HG02884 (cell line): ENCODE data around the gene OOSP1.
"Not testable (repeated sequence)": the region's sequence is repeated elsewhere in the genome, so short reads cannot be mapped to it uniquely, and the experiment has no call there.

Experiments
- ATAC-seq: cut with Tn5 transposase; IDR thresholded peaks from one replicate; pipeline ENCODE4 v1.9.1; 2021; ENCODE audit warnings: mild to moderate bottlenecking, moderate library complexity; ENCODE audit not compliant: unreplicated experiment

OOSP1 gene

DNA sequence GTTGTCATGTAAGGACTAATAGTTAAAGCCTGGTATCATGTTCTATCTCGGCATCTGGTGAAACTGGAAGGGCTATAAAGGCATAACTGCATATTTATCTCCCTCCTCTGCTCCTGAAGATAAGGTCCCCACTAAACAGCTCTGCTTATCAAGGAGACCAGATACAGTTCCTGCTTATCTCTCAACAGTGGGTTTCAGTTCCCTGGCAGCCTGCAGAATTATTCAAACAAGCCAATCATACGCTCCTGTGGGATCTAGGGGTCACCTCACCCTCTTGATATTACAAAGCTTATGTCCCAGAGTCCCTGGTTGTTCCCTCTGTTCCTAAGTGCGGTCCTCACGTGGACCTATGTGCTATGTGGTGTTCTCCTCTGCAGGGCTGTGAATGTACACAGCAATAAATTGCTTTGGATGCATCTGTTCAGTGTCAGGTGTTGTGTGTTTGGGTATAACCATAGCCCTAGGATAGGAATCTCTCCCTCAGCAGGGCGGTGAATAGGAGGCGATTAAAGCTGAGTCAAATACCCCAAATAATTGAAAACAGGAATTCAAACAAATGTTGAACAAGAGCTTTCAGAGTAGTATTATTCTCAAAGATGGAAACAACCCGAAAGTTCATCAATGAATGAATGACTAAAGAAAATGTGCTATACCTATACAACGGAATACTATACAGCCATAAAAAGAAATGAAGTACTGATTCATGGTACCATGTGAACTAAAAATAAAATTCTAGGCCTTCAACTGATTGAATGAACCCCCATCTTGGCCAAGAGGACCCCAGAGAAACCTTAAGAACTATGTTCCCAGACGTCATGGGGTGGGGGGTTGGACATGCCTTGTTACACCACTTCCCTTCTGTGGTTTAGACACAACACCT lies 22.5 kb downstream of the OOSP1 start:
- ATAC-seq, result no peak

DNA sequence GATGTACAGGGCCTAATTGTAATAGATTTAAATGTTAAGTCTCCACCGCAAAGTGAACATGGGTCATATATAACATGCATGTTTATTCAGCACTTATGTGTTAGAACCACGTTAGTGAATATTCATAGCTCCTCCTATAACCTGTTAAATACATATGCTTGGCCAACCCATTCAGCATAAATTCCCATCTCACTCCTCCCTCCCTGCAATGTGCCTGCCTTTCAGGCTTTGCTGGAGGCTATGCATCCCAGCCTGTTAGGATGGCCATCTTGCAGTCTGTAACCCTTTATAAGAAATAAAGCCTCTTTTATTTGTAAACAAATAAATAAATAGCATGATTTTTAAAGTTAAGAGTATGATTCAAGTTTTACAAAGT lies 23.9 kb downstream of the OOSP1 start:
- ATAC-seq, result no peak

DNA sequence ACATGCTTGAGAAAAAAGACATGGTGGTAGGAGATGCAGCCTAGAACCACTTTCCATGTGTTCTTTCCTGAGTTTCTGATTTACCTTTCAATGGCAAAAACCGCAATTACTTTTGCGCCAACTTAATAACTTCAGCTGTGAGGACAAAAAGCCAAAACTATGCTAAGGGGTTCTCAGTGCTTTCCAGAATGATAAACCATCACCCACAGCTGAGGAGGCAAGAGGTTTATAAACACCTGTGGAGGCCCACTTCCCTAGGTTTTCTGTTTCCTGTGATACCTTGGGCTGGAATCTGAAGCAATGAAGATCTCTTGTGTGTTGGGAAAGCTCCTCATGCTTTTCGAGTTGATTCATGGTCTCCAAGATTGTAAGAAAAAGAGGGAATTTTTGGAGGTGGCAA lies 25.5 kb downstream of the OOSP1 start, which contains the start of gene OOSP4A:
Gene OOSP4A, plus strand, starts transcription at position 301 of the 400 bp plus-strand sequence. Its CDS starts 0 bp downstream, at position 301.
- ATAC-seq, result no peak

DNA sequence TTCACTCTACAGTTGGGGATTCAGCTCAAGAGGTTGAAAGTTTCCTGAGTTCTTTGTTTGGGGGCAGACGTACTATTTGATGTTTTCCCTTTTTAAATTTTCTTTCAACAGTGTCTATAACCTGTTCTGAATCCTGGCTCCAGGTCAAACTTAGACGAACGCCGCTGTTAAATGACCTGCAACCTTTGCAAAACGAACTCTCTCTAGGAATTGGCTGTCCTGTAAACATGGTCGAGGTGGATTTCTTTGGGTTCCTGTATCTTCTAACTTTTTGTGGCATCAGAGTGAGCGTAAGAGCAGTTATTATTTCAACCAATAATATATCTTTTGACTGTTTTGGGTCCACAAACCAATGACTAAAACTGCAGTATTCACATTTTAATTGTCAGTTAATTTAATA lies 27.2 kb downstream of the OOSP1 start:
- ATAC-seq, result no peak

DNA sequence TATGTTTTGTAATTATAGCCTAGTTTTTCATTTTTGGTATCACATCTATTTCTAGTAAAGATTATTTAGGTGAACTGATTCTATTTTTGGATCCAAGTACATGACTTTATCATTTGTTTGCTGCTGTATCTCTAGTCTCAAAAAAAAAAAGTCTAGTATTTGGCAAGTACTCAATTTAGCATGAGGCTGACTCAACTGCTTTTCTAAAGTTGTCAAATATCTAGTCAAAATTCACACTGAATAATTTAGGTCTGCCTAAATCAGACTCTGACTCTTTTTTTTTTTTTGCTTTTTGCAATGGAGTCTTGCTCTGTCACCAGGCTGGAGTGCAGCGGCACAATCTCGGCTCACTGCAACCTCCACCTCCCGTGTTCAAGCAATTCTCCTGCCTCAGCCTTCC lies 28.0 kb downstream of the OOSP1 start:
- no peak for ATAC-seq

DNA sequence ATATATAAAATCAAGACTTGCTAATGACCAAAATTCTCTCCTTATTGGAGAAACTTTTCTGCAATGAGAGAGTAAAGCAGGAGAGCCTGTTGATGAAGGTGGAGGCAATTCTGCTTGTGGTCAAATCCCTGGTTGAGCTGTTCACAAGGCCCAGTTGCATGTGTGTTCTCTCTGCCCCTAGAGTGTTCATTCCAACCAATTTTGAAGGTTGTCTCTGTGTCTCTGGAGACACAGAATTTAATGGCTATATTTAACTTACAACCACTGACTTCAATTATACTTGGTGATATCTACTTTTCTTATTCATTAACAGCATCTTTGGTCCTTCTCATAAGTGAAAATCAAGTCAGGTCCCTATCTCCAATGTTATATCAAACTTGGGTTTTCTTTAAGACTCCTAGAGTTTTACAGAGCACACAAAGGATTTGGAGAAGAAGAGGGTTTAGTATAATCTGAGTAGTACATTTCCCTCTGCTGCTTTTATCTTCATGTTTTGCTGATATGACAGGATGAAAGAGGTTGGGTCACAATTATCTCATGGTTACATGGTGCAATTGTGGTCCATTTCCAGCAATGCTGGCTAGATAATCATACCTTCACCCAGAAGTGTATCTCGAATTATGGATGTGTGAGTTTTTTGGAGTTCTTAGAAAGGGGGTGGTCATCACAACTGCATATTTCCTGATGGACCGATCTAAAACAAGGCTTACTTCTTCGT lies 29.6 kb downstream of the OOSP1 start:
- ATAC-seq, result no peak

DNA sequence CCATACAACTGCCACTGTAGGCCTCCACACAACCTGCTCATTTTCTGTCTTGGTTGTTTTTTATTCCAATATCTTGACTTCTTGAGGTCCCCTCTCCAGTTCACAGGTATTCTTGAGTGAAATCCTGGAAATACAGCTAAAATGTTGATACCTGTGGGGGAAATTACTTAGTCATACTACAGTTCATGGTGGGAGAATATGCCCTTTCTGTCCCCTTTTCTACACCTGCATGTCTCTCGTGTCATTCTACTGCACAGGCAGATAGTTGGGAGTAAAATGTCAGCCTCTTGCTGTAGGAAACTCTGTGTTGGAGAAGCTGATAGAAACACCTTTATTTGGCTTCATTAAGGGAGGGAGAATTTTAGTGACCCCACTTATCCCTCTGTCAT lies 30.2 kb downstream of the OOSP1 start:
- no peak for ATAC-seq

DNA sequence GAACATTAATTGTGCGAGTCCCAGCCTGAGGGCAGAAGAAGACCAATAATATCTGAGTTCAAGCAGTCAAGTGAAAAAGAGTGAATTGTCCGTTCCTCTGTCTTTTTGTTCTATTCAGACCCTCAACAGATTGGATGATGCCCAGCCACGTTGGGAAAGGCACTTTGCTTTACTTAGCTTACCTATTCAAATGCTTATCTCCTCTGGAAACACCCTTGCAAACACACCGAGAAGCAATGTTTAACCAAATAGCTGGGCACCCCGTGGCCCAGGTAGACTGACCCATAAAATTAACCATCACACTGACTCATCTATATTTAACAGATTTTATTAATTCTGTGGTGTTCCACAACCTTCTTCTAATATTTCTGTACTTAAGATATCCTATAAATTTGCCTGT lies 34.9 kb downstream of the OOSP1 start:
- no peak for ATAC-seq

DNA sequence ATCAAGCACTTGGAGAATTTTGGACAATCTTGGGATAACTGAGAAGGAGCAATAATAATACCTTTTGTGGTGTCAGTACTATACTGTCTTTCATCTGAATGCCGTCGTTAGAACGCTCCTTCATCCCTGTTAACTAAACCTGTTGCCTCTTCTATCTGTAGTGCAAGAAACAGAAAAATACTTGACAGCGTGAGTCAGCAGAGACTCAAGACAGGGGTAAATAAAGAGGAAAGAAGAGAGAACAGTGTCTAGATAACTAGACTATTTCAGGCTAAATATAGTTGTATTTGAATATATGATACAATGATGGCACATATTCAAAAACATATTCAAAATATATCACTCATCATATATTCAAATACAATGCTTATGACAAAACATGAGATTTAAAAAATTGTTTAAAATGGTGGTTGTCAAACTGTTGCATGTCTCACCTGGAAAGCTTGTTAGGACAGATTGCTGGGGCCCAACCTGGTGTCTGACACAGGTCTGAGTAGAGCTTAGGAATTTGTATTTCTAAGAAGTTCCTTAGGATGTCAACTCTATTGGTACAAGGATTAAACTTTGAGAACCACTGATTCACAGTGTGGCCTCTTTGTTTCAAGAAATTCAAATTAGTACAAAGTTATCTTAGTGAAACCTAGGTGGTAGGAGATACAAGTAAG lies 43.0 kb downstream of the OOSP1 start:
- ATAC-seq, result no peak

DNA sequence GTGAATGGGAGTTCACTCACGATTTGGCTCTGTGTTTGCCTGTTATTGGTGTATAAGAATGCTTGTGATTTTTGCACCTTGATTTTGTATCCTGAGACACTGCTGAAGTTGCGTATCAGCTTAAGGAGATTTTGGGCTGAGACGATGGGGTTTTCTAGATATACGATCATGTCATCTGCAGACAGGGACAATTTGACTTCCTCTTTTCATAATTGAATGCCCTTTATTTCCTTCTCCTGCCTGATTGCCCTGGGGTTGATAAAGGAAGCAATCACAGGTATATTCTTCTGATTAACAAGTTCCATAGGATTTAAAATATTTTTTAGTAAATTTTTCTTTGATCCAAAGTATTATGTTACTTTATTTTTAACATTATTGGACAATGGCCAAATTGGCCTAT lies 43.8 kb downstream of the OOSP1 start:
- ATAC-seq, result not testable (repeated sequence)

DNA sequence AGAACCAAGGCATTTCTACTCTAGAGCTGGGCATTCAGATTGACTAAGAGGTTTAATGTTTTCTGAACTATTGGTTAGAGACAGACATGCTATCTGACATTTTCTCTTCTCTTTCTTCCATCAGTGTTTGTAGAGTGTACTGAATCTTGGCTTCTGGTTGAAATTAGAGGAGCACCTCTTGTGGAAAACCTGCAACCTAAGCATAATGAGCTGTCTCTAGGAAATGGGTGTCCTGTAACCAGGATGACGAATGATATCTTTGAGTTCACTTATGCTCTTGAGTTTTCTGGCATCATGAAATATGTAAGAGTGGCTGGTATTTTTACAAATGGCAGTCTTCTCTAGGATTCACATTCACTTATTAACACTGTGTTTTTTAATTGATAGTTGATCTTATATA lies 45.0 kb downstream of the OOSP1 start:
- no peak for ATAC-seq

DNA sequence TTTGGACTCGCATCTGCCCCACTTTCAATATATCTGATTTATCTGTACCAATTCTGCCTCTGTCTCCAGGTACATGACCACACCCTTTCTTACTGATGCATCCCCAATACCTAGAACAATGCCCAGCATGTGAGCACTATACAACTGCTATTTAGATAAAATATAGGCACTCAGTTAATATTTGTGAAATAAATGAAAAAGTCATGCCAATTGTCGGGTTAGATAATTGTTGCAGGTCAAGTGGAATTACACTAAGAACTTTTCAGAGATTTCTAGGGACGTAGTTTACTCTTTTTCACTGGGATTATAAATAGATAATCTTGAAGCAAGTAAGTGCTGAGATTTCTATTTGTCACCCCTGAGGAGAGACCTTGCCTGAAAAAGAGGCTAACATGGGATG lies 46.1 kb downstream of the OOSP1 start:
- no peak for ATAC-seq

DNA sequence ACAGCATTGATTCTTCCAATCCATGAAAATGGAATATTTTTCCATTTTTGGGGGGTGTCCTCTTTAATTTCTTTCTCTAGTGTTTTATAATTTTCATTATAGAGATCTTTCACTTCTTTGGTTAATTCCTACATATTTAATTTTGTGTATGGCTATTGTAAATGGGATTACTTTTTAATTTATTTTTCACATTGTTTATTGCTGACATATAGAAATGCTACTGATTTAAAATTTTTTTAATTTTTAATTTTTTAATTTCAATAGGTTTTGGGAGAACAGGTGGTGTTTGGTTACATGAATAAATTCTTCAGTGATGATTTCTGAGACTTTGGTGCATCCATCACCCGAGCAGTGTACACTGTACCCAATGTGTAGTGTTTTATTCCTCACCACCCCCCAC lies 52.2 kb downstream of the OOSP1 start:
- no peak for ATAC-seq

DNA sequence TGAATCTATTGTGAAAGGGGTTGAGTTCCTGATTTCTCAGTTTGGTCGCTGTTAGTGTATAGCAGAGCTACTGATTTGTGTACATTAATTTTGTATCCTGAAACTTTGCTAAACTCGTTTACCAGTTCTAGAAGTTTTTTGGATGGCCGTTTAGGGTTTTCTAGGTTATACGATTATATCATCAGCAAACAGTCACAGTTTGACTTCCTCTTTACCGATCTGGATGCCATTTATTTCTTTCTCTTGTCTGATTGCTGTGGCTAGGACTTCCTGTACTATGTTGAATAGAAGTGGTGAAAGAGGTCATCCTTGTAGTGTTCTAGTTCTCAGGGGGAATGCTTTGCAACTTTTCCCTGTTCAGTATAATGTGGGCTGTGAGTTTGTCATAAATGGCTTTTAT lies 54.2 kb downstream of the OOSP1 start:
- no peak for ATAC-seq

DNA sequence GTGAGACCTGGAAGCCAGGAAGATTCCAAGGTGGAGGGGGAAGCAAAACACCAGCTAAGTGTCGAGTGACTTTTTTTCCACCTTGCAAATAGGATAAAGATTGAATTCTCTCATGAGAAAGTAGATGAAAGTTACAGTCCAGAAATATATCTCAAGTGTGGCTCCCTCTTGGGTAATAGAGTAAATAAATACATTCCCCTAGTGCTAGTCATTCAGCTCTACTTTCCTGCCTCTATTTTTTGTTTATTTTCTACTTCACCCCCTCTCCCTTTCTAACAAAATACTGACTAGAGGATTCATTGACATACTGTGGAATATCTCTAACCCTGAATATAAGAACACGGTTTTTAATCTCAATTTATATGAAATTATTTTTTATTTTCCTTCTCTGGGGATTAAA lies 59.6 kb downstream of the OOSP1 start:
- ATAC-seq, result no peak

DNA sequence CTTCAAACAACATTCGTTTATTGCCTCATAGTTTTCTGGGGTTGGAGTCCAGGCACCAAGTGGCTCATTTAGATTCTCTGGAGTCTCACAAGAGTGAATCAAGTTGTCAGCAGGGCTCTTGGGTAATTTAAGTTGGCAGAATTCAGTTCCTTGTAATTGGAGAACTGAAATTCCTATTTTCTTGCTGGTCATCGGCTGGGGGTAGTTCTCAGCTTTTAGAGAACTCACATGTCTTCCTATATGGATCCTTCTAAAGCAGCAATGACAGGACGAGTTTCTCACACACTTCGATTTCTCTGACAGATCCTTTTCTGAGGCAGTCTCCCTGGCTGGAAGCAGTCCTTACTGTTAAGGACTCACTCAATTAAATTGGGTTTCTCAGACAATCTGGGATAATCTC lies 61.5 kb downstream of the OOSP1 start:
- no peak for ATAC-seq

DNA sequence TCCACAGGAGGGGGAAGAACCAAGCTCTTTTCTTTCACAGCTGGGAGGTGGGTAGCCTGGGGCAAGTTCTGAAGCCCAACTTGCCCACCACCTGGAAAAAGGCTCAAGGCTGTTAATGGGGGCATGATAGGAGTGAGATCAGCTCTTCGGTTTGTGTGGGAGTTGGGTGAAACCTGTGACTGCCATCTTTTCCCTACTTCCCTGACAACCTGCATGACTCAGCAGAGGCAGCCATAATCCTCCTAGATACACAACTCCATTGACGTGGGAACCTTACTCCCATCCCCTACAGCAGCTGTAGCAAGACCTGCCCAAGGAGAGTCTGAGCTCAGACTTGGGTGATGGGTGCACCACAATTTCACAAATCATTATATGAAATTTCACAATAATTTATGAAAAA lies 65.5 kb downstream of the OOSP1 start:
- ATAC-seq, result no peak

DNA sequence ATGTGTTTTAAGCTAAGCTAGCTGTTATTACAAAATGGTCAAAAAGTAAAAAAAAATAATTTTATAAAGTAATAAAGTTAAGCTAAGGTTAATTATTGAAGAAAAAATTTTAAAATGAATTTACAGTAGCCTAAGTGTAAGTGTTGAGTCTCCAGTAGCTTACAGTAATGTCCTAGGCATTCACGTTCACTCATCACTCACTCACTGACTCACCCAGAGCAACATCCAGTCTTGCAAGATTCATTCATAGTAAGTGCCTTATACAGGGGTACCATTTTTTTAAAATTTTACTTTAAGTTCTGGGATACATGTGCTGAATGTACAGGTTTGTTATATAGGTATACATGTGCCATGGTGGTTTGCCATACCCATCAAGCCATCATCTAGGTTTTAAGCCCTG lies 67.1 kb downstream of the OOSP1 start:
- no peak for ATAC-seq
